ENCODE data around the gene MAS1. TPM values are rescaled to one million over a fixed set of nuclear protein-coding genes. Genes with fewer than 3 reads are reported as not detected.

MAS1 gene
- total RNA-seq, 4 donors from 2014 or later, result not detected

GRCh38 chr6:159935633-159936032 is 44.8 kb downstream of the MAS1 start:
- Histone ChIP-seq H3K4me3 (no peak overlapping the region), H3K27ac (no peak overlapping the region), H3K27me3 (no peaks in the 10 kb centered on the region), H3K36me3 (no peaks in the 10 kb centered on the region), H3K4me1 (peaks cover 0 to 4% (median 0%) of the 10 kb centered on the region in 4 donors), H3K9me3 (no peaks in the 10 kb centered on the region)
- TF ChIP-seq CTCF (IDR thresholded peaks at IDR 0.05) (no peak), POLR2A (IDR thresholded peaks at IDR 0.05) (no peak), EP300 (IDR thresholded peaks at IDR 0.05) (no peak)
- DNase-seq (ENCODE audit: low spot score in 2 of 2), result no peak
- WGBS, 2 donors, result 89 to 100% methylated on average over 2 of the region's 2 CpGs

DNA sequence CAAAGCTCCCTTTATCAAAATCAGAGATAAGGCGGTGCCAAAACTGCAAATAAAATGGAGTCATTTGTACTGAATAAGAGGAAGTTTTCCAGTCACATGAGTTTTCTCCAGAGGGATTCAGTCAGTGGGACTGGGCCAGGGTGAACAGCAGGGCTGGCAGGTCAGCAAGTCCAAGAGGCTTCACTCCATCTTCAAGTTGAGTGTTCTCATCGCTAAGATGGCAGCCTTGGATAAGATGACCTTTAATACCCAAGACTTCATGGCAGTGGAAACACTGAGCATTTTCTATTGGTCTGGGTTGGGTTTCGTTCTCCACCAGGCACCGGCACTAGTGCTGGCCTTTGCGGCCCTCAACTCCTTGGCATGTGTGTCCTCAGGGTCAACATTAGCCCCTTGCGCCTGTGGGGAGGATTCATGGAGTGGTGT is 48.8 kb downstream of the MAS1 start:
- WGBS, 2 donors, result 75 to 80% methylated on average over 6 of the region's 6 CpGs
- TF ChIP-seq POLR2A (IDR thresholded peaks at IDR 0.05) (no peak), CTCF (IDR thresholded peaks at IDR 0.05) (no peak), EP300 (IDR thresholded peaks at IDR 0.05) (no peak)
- H3K27ac ChIP-seq, result no peak overlapping the region
- H3K4me3 ChIP-seq, result no peak overlapping the region
- H3K9me3 ChIP-seq, result peaks cover 0 to 11% (median 3%) of the 10 kb centered on the region in 4 donors
- peaks cover 0 to 10% (median 0%) of the 10 kb centered on the region in 4 donors for H3K4me1 ChIP-seq
- no peak for DNase-seq (ENCODE audit: low spot score in 2 of 2)
- no peaks in the 10 kb centered on the region for H3K36me3 ChIP-seq
- no peaks in the 10 kb centered on the region for H3K27me3 ChIP-seq

Other genes starting within 250 kb of the MAS1 start
- gene SOD2, start 197.7 kb upstream of the MAS1 start, total RNA-seq, result 100 to 1,000 TPM in 3 of 4 donors, 10 to 100 TPM in 1; 95.6 to 457 (median 287) TPM
- 10 to 100 TPM; 69.3 to 81.4 (median 78.0) TPM for gene WTAP, start 163.5 kb upstream of the MAS1 start, total RNA-seq
- 10 to 100 TPM in 3 of 4 donors, 1 to 10 TPM in 1; 8.1 to 20.6 (median 17.1) TPM for gene ACAT2, start 128.9 kb upstream of the MAS1 start, total RNA-seq
- 100 to 1,000 TPM in 2 of 4 donors, 10 to 100 TPM in 2; 81.0 to 106 (median 102) TPM for gene TCP1, start 101.4 kb upstream of the MAS1 start, total RNA-seq
- 10 to 100 TPM; 38.0 to 85.2 (median 74.1) TPM for gene MRPL18, start 100.5 kb upstream of the MAS1 start, total RNA-seq
- 1 to 10 TPM in 1 of 4 donors, not detected in 3; 1.1 TPM for gene PNLDC1, start 90.7 kb upstream of the MAS1 start, total RNA-seq
- 10 to 100 TPM; 60.1 to 81.3 (median 68.5) TPM for gene IGF2R, start 78.1 kb downstream of the MAS1 start, total RNA-seq
- gene SLC22A1, start 230.8 kb downstream of the MAS1 start, total RNA-seq, result 1 to 10 TPM; 1.3 to 5.5 (median 2.3) TPM

Data from tibial nerve (tissue), 4 donors.